Inflammatory macrophage (primary cell): ENCODE results near the gene PPP2R2C.

Experiments
- DNase-seq, 2 donors: peaks; one replicate each; pipeline ENCODE4 v3.0.0-alpha.2; 2020 to 2022

The PPP2R2C gene

GRCh38 chr4:6394671-6395081, 77.7 kb downstream of the PPP2R2C start:
- DNase-seq: no peak

GRCh38 chr4:6393544-6394475, 78.6 kb downstream of the PPP2R2C start:
- no peak for DNase-seq

GRCh38 chr4:6393066-6393465, 79.3 kb downstream of the PPP2R2C start:
- no peak for DNase-seq

GRCh38 chr4:6392407-6392806, 80.0 kb downstream of the PPP2R2C start:
- no peak for DNase-seq

- DNase-seq: no peak
Observed at GRCh38 chr4:6391852-6392188, 80.6 kb downstream of the PPP2R2C start.

- no peak for DNase-seq
Observed at GRCh38 chr4:6391186-6391851, 81.1 kb downstream of the PPP2R2C start.

- no peak for DNase-seq
Observed at GRCh38 chr4:6390356-6390755, 82.1 kb downstream of the PPP2R2C start.

- DNase-seq: no peak
Observed at GRCh38 chr4:6389142-6389825, 83.1 kb downstream of the PPP2R2C start.

GRCh38 chr4:6388713-6389112, 83.7 kb downstream of the PPP2R2C start:
- no peak for DNase-seq

GRCh38 chr4:6387946-6388345, 84.5 kb downstream of the PPP2R2C start:
- DNase-seq: no peak

- no peak for DNase-seq
Observed at GRCh38 chr4:6386091-6386490, 86.3 kb downstream of the PPP2R2C start.

- DNase-seq: no peak
Observed at GRCh38 chr4:6385288-6385687, 87.1 kb downstream of the PPP2R2C start.

GRCh38 chr4:6384541-6384940, 87.9 kb downstream of the PPP2R2C start:
- no peak for DNase-seq

- DNase-seq: no peak
Observed at GRCh38 chr4:6383929-6384328, 88.5 kb downstream of the PPP2R2C start.

GRCh38 chr4:6383009-6383404, 89.4 kb downstream of the PPP2R2C start:
- DNase-seq: no peak

GRCh38 chr4:6381571-6382123, 90.8 kb downstream of the PPP2R2C start:
- no peak for DNase-seq

- no peak for DNase-seq
Observed at GRCh38 chr4:6380746-6381410, 91.5 kb downstream of the PPP2R2C start.

- no peak for DNase-seq
Observed at GRCh38 chr4:6379767-6380745, 92.4 kb downstream of the PPP2R2C start.

- no peak for DNase-seq
Observed at GRCh38 chr4:6378493-6379445, 93.6 kb downstream of the PPP2R2C start.
